IMR-90 (cell line): Measurements from ENCODE around the gene TBC1D22A. TPM values are rescaled to one million over a fixed set of nuclear protein-coding genes. Genes with fewer than 3 reads are reported as not detected.

Source experiments
- ATAC-seq: fragments of 200-7000 bp; cut with Tn5 transposase; 2 replicates; pipeline ENCODE4 v1.9.1; 2020; ENCODE audit warnings: low read depth, mild to moderate bottlenecking, moderate library complexity
- BruUV-seq: library from RNA; stranded (reverse); fragments of 400-500 nt; replicated peaks from 2 replicates; lab custom pipeline; 2021; lab: Mats Ljungman, UMichigan
- CTCF ChIA-PET: fragments of 300-600 bp; formaldehyde crosslinking; extraction: SDS; loops from one replicate; lab custom pipeline; 2021; ENCODE audit warnings: antibody characterized with exemption; lab: Yijun Ruan, JAX
- POLR2A ChIA-PET: fragments of 300-600 bp; sonication (Branson Sonifier 250); formaldehyde crosslinking; loops from one replicate; lab custom pipeline; 2022; ENCODE audit warnings: antibody characterized with exemption; ENCODE audit not compliant: unreplicated experiment; lab: Charles Lee
- DNase-seq: peaks from one replicate; pipeline ENCODE4 v3.0.0; 2013
- H2AFZ ChIP-seq: replicated peaks from 2 replicates; pipeline ENCODE3; 2013; ENCODE audit warnings: low read length, mild to moderate bottlenecking; ENCODE audit not compliant: poor library complexity
- H2AK5ac ChIP-seq: 2 replicates; pipeline ENCODE4 v1.6.1; 2013; ENCODE audit warnings: low read depth, low read length, inconsistent platforms
- H2AK9ac ChIP-seq: replicated peaks from 2 replicates; pipeline ENCODE3; 2013; ENCODE audit warnings: mild to moderate bottlenecking, low read depth, low read length, moderate library complexity; ENCODE audit not compliant: poor library complexity
- H2BK120ac ChIP-seq: 2 replicates; pipeline ENCODE4 v1.6.1; 2013; ENCODE audit warnings: low read depth, low read length, inconsistent platforms
- H2BK15ac ChIP-seq: 3 replicates; pipeline ENCODE4 v1.6.1; 2013; ENCODE audit warnings: low read depth, low read length, inconsistent platforms
- H2BK20ac ChIP-seq: 2 replicates; pipeline ENCODE4 v1.6.1; 2013; ENCODE audit warnings: low read depth, mild to moderate bottlenecking, inconsistent platforms, low read length, moderate library complexity
- H2BK5ac ChIP-seq: 2 replicates; pipeline ENCODE4 v1.6.1; 2013; ENCODE audit warnings: mild to moderate bottlenecking, low read depth, low read length, inconsistent platforms; ENCODE audit not compliant: poor library complexity, severe bottlenecking
- H3K14ac ChIP-seq: replicated peaks from 2 replicates; pipeline ENCODE4 v1.6.1; 2013; ENCODE audit warnings: low read depth, low read length, inconsistent platforms
- H3K18ac ChIP-seq: 2 replicates; pipeline ENCODE4 v1.6.1; 2013; ENCODE audit warnings: low read depth, low read length, control low read depth
- H3K23ac ChIP-seq: 2 replicates; pipeline ENCODE4 v1.6.1; 2013; ENCODE audit warnings: low read depth, low read length, inconsistent platforms
- H3K27ac ChIP-seq: 2 replicates; pipeline ENCODE4 v1.5.1; 2013; ENCODE audit warnings: mild to moderate bottlenecking, control low read depth, low read length; ENCODE audit not compliant: insufficient read depth
- H3K27me3 ChIP-seq: 2 replicates; pipeline ENCODE4 v1.6.1; 2013; ENCODE audit warnings: low read length; ENCODE audit not compliant: control insufficient read depth, insufficient read depth
- H3K36me3 ChIP-seq: 2 replicates; pipeline ENCODE4 v1.6.1; 2013; ENCODE audit warnings: low read length, mixed read lengths; ENCODE audit not compliant: control insufficient read depth, insufficient read depth
- H3K4ac ChIP-seq: 2 replicates; pipeline ENCODE4 v1.6.1; 2013; ENCODE audit warnings: low read depth, low read length, inconsistent platforms
- H3K4me1 ChIP-seq: 2 replicates; pipeline ENCODE4 v1.6.1; 2013; ENCODE audit warnings: low read length, mixed read lengths; ENCODE audit not compliant: control insufficient read depth, insufficient read depth
- H3K4me2 ChIP-seq: 2 replicates; pipeline ENCODE4 v1.6.1; 2013; ENCODE audit warnings: low read depth, mild to moderate bottlenecking, control low read depth, low read length, moderate library complexity
- H3K4me3 ChIP-seq: 2 replicates; pipeline ENCODE4 v1.5.1; 2013; ENCODE audit warnings: low read depth, mild to moderate bottlenecking, control low read depth, low read length, moderate library complexity; ENCODE audit not compliant: insufficient read depth
- H3K56ac ChIP-seq: 2 replicates; pipeline ENCODE4 v1.6.1; 2013; ENCODE audit warnings: low read length, inconsistent platforms; ENCODE audit not compliant: insufficient read depth; ENCODE audit errors: extremely low read depth
- H3K79me1 ChIP-seq, 2 experiments: 2 replicates each; pipeline ENCODE4 v1.6.1; 2013; ENCODE audit warnings: low read length in 2 of 2, inconsistent platforms in 1 of 2, low read depth in 1 of 2
- H3K9ac ChIP-seq: 2 replicates; pipeline ENCODE4 v1.6.1; 2013; ENCODE audit warnings: low read depth, low read length, control low read depth
- H3K9me1 ChIP-seq: 2 replicates; pipeline ENCODE4 v1.6.1; 2013; ENCODE audit warnings: low read length, inconsistent platforms; ENCODE audit not compliant: insufficient read depth
- H3K9me3 ChIP-seq: 2 replicates; pipeline ENCODE4 v1.6.1; 2013; ENCODE audit warnings: low read length; ENCODE audit not compliant: control insufficient read depth, insufficient read depth
- H4K20me1 ChIP-seq: 2 replicates; pipeline ENCODE4 v1.6.1; 2013; ENCODE audit warnings: low read length, inconsistent platforms; ENCODE audit not compliant: insufficient read depth
- H4K5ac ChIP-seq: 2 replicates; pipeline ENCODE4 v1.6.1; 2013; ENCODE audit warnings: mild to moderate bottlenecking, low read depth, low read length, control low read depth
- H4K8ac ChIP-seq, 2 experiments: 2 replicates each; pipeline ENCODE4 v1.6.1; 2013; ENCODE audit warnings: low read depth in 2 of 2, low read length in 2 of 2, control low read depth in 1 of 2, inconsistent platforms in 1 of 2
- H4K91ac ChIP-seq: 2 replicates; pipeline ENCODE4 v1.6.1; 2013; ENCODE audit warnings: low read depth, low read length, inconsistent platforms; ENCODE audit not compliant: insufficient read depth
- MAZ ChIP-seq: IDR thresholded peaks from 2 replicates; pipeline ENCODE4 v1.6.1; 2012; ENCODE audit warnings: low read depth, mild to moderate bottlenecking, low read length, improper control_type of control experiment, moderate library complexity, borderline replicate concordance
- WGBS, 2 experiments: methylation state at CpG; one replicate each; pipeline versions ENCODE4 v1.1.5 to v1.1.7; 2013; ENCODE audit warnings: missing lambda C conversion rate in 2 of 2; ENCODE audit not compliant: insufficient read length in 1 of 2; ENCODE audit errors: extremely low coverage in 2 of 2; 5-methylcytosine and 5-hydroxymethylcytosine counted together
- dilution Hi-C: fragments of 300-500 bp; cut with HindIII; formaldehyde crosslinking; loops from one replicate; pipeline ENCODE4 v1.14.3; 2018; ENCODE audit warnings: low sequenced_read_pairs; ENCODE audit not compliant: unreplicated experiment
- in situ Hi-C: fragments of 300-500 bp; cut with MboI; formaldehyde crosslinking; loops from 3 replicates; pipeline ENCODE4 v1.14.3; 2019; ENCODE audit warnings: low sequenced_read_pairs, inconsistent platforms, mixed read lengths
- intact Hi-C: fragments of 100-400 bp; cut with micrococcal nuclease; formaldehyde crosslinking; loops from 2 replicates; pipeline ENCODE4 v1.10.0; 2022
- polyA plus RNA-seq, 3 experiments: library from polyadenylated mRNA; depleted of rRNA; stranded (reverse); fragments of >200 nt; gene quantifications; 2 replicates each; pipeline ENCODE4 v1.2.3, GENCODE V29; 2012; ENCODE audit warnings: low replicate concordance in 1 of 3
- total RNA-seq: library from RNA; depleted of rRNA; stranded (reverse); fragments of >200 nt; gene quantifications from 2 replicates; pipeline ENCODE4 v1.2.3, GENCODE V29; 2012

The TBC1D22A gene
- total and polyA plus RNA-seq, 2 of the 4 experiments (the other 2 are of a cell fraction), result 9.0 to 16.7 TPM

GRCh38 chr22:47015589-47016178 is 253.2 kb downstream of the TBC1D22A start:
- Histone ChIP-seq H4K5ac (no peak overlapping the region), H2BK5ac (no peak overlapping the region), H2BK120ac (no peak overlapping the region), H3K4me3 (no peak overlapping the region), H3K4me2 (no peak overlapping the region), H3K4ac (no peak overlapping the region), H3K23ac (no peak overlapping the region), H3K4me1 (peaks cover 8% of the 10 kb centered on the region), H3K56ac (no peak overlapping the region), H4K8ac (no peak overlapping the region), H3K36me3 (no peaks in the 10 kb centered on the region; the same call in 1 of the 2 replicates), H3K14ac (no peak overlapping the region), H3K9me3 (no peaks in the 10 kb centered on the region), H3K9me1 (peaks cover 10% of the 10 kb centered on the region), H2AK9ac (peak overlapping the region; percentile 66), H3K27me3 (no peaks in the 10 kb centered on the region), H3K27ac (no peak overlapping the region), H3K79me1 (peaks cover 0 to 22% of the 10 kb centered on the region in 2 experiments; a peak in 2 of 4 replicates), H4K91ac (no peak overlapping the region), H3K18ac (no peak overlapping the region), H3K9ac (no peak overlapping the region), H2BK20ac (no peak overlapping the region), H4K20me1 (peaks cover 29% of the 10 kb centered on the region), H2AFZ (no peak overlapping the region), H2AK5ac (no peak overlapping the region), H2BK15ac (no peak overlapping the region)
- DNase-seq, result no peak
- ChIA-PET CTCF (no interaction called here), POLR2A (no interaction called here)
- intact Hi-C loops, result no loop called here
- no peak for TF ChIP-seq MAZ
- no TSS peak for BruUV-seq
- dilution Hi-C loops, result no loop called here
- in situ Hi-C loops, result no loop called here
- ATAC-seq, result no peak
- 100% methylated on average over 4 of the region's 16 CpGs; no CpG with 5 or more reads in 1 of the 2 experiments for WGBS, 2 experiments
